GM21381 (cell line): ENCODE data around the gene CLEC18C.
"Not testable (repeated sequence)": the region's sequence is repeated elsewhere in the genome, so short reads cannot be mapped to it uniquely, and the experiment has no call there.

Experiments
- ATAC-seq: cut with Tn5 transposase; IDR thresholded peaks from one replicate; pipeline ENCODE4 v1.9.1; 2021; ENCODE audit warnings: mild to moderate bottlenecking, moderate library complexity; ENCODE audit not compliant: unreplicated experiment

Gene CLEC18C

GRCh38 chr16:70173212-70173837 lies at the start of gene CLEC18C:
Gene CLEC18C (plus strand): TSS chr16:70173787. CDS start chr16:70174279, 492 bp downstream.
- ATAC-seq, result not testable (repeated sequence)

- not testable (repeated sequence) for ATAC-seq
These were observed 49.8 kb upstream of the CLEC18C start for GRCh38 chr16:70123822-70124221.

DNA sequence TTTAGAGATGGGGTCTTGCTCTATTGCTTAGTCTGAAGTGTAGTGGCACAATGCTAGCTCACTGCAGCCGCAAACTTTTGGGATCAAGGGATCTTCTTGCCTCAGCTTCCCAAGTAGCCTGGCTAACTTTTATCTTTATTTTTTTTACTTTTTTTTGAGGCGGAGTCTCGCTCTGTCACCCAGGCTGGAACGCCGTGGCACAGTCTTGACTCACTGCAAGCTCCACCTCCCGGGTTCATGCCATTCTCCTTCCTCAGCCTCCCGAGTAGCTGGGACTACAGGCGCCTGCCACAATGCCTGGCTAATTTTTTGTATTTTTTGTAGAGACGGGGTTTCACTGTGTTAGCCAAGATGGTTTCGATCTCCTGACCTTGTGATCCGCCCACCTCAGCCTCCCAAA lies 47.4 kb upstream of the CLEC18C start:
- not testable (repeated sequence) for ATAC-seq

DNA sequence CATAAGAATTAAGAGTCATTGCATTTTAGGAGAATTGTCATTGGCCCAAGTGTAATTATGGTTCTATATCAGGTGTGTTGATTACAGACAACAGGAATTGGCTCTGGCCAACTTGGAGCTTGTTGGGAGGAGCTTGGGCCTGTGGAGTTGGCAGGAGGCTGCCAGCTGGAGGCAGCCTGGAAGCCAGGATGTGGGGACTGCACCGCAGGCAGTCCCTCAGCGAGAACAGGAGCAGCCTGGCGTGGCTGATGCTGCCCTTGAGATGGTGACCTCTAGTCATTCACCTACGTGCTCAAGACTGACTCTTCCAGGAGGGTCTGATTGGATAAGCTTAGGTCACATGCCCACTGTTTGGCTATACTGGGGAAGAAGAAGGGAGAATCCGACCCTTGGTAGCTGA lies 45.9 kb upstream of the CLEC18C start:
- not testable (repeated sequence) for ATAC-seq

DNA sequence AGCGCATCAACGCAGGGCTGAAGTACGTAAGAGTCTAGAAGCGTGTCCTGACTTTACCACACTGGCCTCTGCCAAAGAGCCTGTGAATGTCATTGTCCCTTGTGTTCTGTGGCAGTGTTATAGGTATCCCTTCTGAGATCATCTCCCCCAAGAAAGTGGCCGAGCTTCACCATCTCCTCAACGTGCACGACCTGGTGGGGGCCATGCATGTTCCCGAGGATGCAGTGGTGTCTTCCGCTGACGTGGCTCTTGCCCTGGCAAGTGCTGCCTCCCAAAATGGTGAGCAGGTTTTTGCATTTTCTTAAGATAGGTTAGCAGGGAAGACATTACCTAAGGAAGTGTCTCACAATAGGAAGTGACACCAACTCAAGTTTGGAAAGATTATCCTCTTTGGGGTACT lies 44.7 kb upstream of the CLEC18C start:
- ATAC-seq, result not testable (repeated sequence)

- ATAC-seq, result not testable (repeated sequence)
These were observed 37.8 kb upstream of the CLEC18C start for GRCh38 chr16:70135796-70136195.

DNA sequence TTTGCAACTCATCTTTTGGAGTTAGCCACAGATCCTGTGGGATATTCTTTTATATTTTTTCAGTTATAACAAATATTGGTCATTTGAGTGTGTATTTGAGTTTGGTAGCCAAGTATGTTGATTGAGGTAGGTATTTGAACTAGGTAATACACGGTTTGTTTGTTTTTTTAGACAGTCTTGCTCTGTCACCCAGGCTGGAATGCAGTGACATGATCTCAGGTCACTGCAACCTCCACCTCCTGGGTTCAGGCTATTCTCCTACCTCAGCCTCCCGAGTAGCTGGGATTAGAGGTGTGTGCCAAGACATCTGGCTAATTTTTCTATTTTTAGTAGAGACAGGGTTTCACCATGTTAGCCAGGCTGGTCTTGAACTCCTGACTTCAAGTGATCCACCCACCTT lies 37.0 kb upstream of the CLEC18C start:
- ATAC-seq, result not testable (repeated sequence)

DNA sequence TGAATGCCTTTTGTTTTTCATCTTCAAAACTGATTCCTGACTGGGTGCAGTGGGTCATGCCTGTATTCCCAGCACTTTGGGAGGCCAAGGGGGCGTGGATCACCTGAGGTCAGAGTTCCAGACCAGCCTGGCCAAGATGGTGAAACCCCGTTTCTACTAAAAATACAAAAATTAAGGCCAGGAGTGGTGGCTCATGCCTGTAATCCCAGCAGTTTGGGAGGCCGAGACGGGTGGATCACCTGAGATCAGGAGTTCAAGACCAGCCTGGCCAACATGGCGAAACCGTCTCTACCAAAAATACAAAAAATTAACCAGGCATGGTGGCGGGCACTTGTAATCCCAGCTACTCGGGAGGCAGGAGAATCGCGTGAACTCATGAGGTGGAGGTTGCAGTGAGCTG lies 30.8 kb upstream of the CLEC18C start:
- ATAC-seq, result not testable (repeated sequence)

GRCh38 chr16:70143231-70143895 lies 30.2 kb upstream of the CLEC18C start:
- not testable (repeated sequence) for ATAC-seq

DNA sequence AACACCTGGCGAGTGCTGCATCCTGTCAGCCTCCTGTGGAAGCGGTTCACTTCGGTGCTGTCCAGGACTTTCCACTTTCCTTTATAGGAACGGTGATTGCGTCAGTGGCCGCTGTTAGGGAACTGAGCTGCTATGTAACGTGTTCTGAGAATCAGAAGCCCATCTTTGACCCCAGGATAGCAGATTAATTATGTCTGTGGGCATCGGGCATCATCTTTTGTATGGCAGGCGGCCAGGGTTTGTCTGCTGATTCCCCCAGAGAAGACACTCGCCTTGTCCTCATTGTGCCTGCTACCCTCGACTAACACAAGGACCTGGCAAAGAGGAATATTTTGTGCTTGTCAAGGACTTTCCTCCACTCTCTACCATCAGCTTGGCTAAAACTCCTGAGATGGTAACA lies 25.7 kb upstream of the CLEC18C start:
- ATAC-seq, result not testable (repeated sequence)

DNA sequence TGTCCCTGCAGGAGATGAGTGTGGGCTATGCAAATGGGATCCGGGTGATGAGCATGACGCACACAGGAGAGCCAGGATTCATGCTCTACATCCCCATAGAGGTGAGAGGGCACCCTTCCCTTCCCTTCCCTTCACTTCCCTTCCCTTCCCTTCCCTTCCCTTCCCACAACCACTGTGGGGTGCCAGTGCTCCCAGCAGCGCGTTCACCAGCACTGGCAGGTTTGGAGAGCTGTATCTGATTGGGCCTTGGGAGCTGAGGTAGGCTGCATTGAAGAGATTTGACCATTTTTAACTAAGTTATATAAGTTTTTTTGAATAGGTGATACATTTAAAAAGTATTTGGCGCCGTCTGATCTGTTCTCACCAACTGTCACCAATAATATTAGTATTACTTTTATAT lies 25.1 kb upstream of the CLEC18C start:
- ATAC-seq, result not testable (repeated sequence)

DNA sequence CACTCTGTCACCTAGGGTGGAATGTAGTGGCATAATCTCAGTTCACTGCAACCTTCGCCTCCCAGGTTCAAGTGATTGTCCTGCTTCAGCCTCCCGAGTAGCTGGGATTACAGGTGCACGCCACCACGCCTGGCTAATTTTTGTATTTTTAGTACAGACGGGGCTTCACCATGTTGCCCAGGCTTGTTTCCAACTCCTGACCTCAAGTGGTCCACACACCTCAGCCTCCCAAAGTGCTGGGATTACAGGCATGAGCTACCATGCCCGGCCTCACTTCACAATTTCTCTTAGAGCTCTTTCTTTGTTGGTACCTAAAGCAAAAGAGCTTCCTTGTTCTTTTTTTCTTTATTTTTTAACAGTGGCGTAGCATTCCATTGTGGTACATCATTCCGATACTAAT lies 24.3 kb upstream of the CLEC18C start:
- not testable (repeated sequence) for ATAC-seq

DNA sequence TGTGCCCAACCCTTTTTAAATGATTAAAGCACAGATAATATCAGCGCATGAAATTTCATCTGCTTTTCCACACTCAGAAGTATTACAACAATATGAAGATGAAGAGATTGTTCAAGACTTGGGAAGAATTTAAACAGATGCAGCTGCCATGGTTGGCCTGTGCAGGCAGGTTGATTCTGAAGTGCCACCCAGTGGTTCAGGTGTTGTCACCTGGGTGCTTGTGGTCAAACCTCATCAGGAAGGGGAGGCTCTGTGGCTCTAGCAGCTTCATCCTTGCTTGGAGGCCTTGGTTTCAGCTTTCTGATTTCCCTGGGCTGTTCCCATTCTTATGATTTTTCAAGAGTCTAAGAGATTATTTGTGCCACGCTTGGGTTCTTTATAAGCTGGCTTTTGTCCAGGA lies 22.2 kb upstream of the CLEC18C start:
- no peak for ATAC-seq

GRCh38 chr16:70151941-70152509 lies 21.6 kb upstream of the CLEC18C start:
- ATAC-seq, result no peak

- ATAC-seq, result no peak
These were observed 20.8 kb upstream of the CLEC18C start for GRCh38 chr16:70152578-70153302.

DNA sequence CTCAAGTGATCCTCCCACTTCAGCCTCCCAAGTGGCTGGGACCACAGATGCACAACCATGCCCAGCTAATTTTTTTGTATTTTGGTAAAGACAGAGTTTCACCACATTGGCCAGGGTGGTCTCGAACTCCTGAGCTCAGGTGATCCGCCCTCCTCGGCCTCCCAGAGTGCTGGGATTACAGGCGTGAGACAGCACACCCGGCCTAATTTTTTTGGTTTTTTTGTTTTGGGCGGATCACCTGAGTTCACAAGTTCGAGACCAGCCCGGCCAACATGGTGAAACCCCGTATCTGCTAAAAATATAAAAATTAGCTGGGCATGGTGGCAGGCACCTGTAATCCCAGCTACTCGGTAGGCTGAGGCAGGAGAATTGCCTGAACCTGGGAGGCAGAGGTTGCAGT lies 18.9 kb upstream of the CLEC18C start:
- not testable (repeated sequence) for ATAC-seq

GRCh38 chr16:70156207-70156978 lies 17.2 kb upstream of the CLEC18C start:
- ATAC-seq, result no peak

DNA sequence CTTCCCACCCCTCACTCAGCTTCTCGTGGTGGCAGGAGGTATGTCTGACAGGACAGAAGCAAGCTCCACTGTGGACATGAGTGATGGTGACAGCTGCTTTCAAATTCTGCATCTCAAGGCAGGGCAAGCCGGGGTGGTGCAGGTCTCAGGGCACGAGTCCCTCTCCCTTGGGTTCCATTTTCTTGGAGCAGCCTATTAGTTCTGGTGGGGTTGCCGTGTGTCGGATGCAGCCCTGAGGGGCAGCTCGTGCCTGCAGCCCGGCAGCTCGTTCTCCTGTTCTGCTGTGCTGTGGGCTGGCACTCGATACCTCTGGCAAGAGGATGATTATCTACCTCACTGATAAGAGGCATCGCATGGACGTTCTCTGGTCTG lies 16.5 kb upstream of the CLEC18C start:
- ATAC-seq, result no peak

DNA sequence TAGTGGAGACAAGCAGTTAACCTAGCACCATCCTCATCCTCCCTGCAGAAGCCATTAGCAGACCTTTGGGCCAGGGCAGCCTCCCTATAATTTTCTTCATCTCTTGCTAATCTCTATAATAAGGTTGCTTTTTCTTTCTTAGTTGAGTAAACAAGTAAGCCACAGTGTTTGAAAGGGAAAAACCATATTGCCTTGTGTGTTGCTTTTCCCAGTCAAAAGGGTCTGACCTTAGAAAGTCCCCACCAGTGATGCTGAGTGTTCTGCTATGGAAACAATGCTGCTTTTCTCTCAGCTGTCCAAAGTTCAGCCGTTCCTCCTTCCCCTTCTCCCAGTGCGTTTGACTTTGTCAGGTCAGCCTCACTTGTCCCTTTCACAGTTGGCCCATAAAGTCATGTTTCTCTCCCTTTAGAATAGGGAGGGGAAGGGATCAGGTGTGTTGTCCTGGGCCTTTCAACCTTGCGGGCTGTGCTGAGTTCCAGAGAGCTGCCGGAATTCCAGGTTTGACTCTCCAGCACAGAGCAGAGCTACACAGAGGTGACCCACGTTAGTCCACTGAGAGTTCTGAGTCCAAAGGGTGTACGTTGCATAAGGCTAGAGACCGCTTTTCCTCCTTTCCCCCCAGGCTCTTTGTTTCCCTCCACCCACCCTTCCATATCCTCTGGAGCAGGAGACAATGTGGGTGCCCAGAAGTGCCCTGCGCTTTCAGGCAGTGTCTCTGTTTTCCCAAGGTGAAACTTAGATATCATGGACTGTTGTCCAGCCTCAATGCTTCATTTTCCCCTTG lies 15.9 kb upstream of the CLEC18C start:
- no peak for ATAC-seq
